Hematopoietic multipotent progenitor cell treated with erythropoietin and hydrocortisone succinate and interleukin-3 and kit ligand, for 4 days (in vitro differentiated cells): ENCODE data around the gene SLC16A2.
A peak's percentile ranks its signal among the peaks of the same experiment; 100 is the strongest.

ENCODE experiments used
- DNase-seq: peaks from one replicate; pipeline ENCODE4 v3.0.0-alpha.2; 2015

SLC16A2 gene

DNA sequence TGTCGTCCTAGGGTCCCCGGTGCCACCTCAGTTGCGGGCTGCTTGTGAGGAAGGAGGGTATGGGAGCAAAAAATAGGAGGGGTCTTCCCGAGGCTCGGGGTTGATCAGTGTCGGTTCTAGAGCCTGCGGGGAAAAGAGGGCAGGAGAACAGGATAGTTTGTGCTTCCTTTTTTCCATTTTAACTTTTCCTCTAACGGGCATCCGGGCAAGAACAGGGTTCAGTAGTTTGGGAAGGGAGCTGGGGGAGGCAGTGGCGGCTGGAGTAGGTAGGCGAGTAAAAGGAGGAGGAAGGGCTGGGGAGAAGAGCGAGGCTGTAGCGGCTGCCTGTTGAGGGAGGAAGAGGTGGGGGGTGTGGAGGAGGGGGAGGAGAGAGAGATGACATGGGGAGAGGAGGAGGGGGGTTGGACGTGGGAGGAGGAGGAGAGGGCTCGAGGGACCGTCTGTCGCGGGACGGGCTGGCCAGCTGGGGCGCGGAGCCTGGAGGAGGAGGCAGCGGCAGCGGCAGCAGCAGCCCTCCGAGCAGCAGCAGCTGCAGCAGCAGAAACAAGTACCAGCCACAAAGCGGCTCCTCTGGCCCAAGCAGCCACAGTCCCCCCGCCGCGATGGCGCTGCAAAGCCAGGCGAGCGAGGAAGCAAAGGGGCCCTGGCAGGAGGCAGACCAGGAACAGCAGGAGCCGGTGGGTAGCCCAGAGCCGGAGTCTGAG is at the start of gene SLC16A2:
Gene SLC16A2, plus strand, starts transcription at position 458 of the 704 bp plus-strand sequence. Its CDS starts 145 bp downstream, at position 603.
- DNase-seq = peak; percentile 49

DNA sequence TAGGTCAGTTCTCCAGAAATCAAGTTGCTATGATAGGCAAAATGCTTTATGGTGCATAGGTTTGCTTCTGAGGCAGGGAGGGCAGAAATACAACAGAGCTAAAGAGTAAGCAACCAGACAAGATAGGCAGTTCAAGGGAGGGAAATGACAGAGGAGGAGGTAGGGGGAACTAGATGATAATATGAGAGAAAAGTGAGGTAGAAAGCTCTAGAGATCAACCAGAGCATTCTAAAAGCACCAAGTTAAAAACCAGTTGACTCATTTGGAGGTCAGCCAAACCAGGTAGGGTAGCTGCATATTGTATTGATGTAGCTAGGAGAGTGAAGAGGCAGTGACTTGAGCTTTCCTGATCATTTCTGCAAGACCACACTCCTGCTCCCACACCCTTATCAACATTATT is 49.0 kb upstream of the SLC16A2 start:
- no peak for DNase-seq

DNA sequence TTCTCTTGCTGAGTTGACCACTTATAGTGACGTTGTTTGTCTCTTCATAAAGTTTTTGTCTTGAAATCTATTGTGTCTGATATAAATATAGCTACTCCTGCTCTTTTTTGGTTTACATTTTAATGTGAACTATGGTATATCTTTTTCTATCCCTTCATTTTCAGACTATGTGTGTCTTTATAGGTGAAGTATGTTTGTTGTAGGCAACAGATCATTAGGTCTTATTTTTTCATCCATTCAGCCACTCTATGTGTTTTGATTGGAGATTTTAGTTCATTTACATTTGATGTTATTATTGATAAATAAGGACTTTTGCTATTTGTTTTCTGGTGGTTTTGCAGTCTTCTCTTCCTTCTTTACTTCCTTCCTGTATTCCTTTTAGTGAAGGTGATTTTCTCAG is 44.0 kb upstream of the SLC16A2 start:
- no peak for DNase-seq

GRCh38 chrX:74382613-74383012 is 38.7 kb upstream of the SLC16A2 start:
- peak; percentile 83 for DNase-seq

DNA sequence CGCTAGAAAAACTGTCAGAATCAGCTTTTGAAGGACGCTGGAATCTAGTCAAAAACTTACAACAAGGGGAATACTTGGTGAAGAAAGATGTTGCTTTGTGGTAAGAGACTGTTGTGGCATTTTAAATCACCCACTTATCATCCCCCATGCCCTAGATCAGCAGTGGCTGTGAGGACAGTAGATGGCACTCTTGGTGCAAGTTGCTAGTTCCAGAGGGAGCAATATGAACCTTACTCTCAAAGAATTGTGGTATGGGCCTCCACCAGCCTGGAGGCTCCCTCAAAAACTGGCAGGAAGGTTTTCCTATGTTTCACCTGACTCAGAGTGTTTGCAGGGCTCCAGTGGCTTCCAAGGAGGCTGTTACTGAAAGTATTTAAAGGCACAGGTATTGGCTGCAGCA is 37.7 kb upstream of the SLC16A2 start:
- peak; percentile 67 for DNase-seq

- DNase-seq = no peak
Observed at GRCh38 chrX:74389016-74389722, 32.1 kb upstream of the SLC16A2 start.

GRCh38 chrX:74395556-74395955 is 25.7 kb upstream of the SLC16A2 start:
- no peak for DNase-seq

DNA sequence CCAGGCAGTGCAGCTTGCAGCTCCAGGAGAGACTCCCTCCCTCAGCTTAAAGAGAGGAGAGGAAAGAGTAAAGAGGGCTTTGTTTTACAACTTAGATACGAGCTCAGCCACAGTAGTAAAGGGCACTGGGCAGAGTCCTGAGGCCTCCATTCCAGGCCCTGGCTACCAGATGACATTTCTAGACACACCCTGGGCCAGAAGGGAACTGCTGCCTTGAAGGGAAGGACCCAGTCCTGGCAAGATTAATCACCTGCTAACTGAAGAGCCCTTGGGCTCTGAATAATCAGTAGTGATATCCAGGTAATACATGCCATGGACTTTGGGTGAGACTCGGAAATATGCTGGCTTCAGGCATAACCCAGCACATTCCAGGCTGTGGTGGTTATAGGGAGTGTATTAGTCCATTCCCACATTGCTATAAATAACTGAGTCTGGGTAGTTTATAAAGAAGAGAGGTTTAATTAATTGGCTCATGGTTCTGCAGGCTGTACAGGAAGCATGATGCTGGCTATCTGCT is 15.3 kb upstream of the SLC16A2 start:
- DNase-seq = no peak

DNA sequence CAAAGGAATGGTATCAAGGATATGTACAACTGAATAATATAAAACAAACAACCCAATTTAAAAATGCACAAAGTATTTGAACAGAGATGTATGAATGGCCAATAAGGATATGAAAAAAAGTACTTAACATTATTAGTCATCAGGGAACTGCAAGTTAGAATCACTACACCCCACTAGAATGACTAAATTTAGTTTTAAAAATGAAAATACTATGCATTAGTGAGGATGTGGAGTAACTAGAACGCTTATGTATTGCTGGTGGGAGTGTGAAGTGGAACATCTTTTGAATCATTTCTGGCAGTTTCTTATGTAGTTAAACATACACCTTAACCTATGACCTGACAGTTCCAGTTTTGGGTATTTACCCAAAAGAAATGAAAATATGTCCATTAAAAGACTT is 13.0 kb upstream of the SLC16A2 start:
- no peak for DNase-seq

DNA sequence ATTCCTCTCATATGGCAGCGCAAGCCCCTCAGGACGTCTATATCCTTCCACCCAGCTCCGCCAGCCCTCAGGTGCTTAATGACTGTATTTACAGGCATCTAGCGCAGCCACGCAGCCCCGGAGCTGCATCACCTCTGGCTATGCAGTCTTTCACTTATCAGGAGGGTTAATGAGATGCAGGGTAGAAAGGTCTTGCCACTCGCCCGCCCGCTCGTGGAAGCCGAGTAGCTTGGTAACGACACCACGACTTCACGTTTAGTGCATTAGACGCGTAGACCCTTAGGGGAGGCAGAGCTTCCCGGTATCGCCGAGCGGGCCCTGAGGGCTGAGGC is 1.5 kb upstream of the SLC16A2 start:
- DNase-seq = peak; percentile 10

GRCh38 chrX:74420196-74421035 is 877 bp upstream of the SLC16A2 start:
- no peak for DNase-seq

DNA sequence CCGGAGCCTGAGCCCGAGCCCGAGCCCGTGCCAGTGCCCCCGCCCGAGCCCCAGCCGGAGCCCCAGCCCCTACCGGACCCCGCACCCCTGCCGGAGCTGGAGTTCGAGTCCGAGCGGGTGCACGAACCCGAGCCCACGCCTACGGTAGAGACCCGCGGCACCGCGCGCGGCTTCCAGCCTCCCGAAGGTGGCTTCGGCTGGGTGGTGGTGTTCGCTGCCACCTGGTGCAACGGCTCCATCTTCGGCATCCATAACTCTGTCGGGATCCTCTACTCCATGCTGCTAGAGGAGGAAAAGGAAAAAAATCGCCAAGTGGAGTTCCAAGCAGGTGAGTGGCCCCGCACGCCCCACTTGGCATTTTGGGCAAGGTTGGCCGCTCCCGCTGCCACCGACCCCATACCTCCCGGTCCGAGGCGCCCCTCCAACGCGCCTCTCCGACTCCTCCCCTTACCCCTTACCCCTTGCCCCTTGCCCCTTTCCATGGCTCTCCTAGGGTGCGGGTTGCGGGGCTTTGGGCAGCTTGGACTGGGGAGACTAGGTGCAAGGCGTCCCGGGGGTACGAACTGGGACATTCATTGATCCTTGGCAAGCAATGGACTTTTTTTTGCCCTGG is 553 bp downstream of the SLC16A2 start:
- DNase-seq = no peak

GRCh38 chrX:74422576-74423288 is 1.4 kb downstream of the SLC16A2 start:
- DNase-seq = peak; percentile 39

DNA sequence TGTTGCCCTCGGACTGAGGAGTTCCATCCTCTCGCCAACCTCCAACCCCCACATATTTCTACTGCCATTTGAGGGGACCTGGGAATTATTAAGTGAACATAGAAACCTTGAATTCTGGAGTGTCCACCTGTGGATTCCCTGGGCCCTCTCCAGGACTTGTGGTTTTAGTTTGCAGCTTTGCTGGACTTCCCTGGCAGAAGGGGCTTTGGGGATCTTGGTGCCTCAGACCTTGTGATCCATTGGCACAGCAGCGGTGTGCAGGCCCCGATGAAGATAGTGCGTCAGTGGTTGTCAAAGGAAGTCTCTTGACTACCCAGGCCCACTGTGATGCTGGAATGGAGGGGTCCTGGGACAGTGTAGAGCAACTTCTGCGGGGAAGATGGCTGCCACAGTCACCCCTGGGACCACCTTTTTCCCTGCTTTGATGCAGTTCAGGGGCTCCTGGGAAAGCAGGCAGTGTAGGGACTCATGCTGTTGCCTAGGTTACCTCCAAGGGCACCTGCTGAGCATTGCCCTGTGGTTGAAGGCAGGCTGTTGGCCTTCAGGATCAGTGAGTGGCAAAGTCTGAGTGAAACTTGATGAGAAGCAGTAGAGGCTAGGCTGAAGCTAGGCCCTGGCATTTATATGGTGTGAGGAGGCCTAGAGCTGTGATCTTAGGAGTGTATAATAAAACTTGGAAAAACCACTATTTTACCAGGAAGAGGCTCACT is 2.2 kb downstream of the SLC16A2 start:
- DNase-seq = no peak

GRCh38 chrX:74426071-74426470 is 4.8 kb downstream of the SLC16A2 start:
- no peak for DNase-seq

DNA sequence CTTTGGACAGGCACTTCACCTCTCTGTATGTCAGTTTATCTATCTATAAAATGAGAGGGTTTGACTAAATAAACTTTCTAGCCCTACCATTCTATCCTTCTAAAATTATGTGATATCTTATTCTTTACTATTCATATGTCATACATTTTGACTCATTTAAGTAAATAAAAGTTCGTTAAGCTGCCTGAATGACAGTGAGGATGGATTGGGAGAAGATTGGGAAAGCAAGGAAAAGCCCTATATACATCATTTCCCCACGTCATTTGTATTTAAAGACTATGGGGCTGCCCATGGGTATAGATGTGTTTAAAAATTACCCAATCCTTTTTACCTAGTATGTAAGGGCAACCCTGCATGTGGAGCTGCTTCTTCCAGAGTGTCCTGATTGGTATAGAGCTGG is 5.3 kb downstream of the SLC16A2 start:
- no peak for DNase-seq

- no peak for DNase-seq
Observed at GRCh38 chrX:74431797-74432196, 10.5 kb downstream of the SLC16A2 start.

- no peak for DNase-seq
Observed at GRCh38 chrX:74434336-74434735, 13.0 kb downstream of the SLC16A2 start.

- no peak for DNase-seq
Observed at GRCh38 chrX:74437530-74437929, 16.2 kb downstream of the SLC16A2 start.

DNA sequence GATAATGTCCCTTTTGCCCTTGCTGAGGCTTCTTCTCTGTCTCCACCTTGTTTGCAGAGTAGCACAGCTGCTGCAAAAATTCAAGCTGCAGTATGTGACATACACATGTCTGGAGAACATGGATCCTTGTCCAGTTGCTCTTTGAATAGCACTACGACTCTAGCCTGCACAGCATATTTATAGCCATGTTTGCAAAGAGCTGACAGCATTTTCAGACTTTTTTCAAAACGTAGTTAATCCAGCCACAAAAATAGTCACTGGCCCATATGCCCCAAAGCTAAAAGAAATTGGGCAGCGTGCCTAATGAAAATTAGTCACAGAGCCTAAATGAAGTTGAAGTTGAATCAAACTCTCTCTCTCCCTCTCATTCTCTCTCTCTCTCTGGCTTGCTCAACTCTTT is 17.5 kb downstream of the SLC16A2 start:
- no peak for DNase-seq

GRCh38 chrX:74445099-74445498 is 23.8 kb downstream of the SLC16A2 start:
- no peak for DNase-seq

DNA sequence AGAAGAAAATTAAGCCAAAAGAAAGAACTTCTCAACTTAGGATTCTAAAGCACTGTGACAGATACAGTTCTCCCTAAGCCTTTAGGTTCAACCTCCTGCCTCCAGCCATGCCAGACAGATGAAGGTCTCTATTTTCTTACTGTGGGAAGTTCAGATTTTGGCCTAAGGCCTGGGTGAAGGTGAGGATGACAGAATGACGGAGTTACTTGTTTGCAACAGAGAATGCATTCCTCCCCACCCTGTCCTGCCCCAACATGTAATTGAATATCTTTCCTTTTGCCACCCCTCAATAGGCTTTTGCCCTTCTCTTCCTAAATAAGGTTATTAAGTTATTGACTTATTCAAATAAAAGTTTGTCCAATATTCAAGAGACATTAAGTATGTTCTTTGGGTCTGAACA is 25.6 kb downstream of the SLC16A2 start:
- DNase-seq = no peak
